ENCODE measurements around the gene TUBD1.

Gene TUBD1

DNA sequence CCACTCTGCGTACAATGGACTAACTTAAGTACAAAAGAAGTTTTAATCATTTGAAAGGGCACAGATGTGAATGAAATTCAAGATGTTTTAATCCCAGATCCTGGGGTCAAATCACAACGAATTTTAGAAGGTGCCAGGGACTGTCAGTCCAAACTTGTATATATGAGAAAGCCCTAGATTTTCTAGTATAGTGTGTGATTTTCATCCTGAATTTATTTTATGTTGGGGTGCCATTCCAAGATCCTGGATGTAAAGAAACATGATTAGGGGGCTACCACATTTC is 64.3 kb downstream of the TUBD1 start:
- no peaks in the 10 kb centered on the region for H3K36me3 Mint-ChIP-seq (ENCODE audit: low read depth)
- H3K27ac Mint-ChIP-seq, result peak overlapping the region; percentile 74 to 88 (median 86)
- no peak overlapping the region for H3K4me3 Mint-ChIP-seq
- H3K27me3 Mint-ChIP-seq (ENCODE audit: low read depth), result no peaks in the 10 kb centered on the region
- peaks cover 53% of the 10 kb centered on the region for H3K4me1 Mint-ChIP-seq
- TF ChIP-seq, protein P1, sequence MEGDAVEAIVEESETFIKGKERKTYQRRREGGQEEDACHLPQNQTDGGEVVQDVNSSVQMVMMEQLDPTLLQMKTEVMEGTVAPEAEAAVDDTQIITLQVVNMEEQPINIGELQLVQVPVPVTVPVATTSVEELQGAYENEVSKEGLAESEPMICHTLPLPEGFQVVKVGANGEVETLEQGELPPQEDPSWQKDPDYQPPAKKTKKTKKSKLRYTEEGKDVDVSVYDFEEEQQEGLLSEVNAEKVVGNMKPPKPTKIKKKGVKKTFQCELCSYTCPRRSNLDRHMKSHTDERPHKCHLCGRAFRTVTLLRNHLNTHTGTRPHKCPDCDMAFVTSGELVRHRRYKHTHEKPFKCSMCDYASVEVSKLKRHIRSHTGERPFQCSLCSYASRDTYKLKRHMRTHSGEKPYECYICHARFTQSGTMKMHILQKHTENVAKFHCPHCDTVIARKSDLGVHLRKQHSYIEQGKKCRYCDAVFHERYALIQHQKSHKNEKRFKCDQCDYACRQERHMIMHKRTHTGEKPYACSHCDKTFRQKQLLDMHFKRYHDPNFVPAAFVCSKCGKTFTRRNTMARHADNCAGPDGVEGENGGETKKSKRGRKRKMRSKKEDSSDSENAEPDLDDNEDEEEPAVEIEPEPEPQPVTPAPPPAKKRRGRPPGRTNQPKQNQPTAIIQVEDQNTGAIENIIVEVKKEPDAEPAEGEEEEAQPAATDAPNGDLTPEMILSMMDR (IDR thresholded peaks at IDR 0.05; ENCODE audit: unreplicated experiment in 3 of 3), result no peak
- H3K9me3 Mint-ChIP-seq, result no peaks in the 10 kb centered on the region

DNA sequence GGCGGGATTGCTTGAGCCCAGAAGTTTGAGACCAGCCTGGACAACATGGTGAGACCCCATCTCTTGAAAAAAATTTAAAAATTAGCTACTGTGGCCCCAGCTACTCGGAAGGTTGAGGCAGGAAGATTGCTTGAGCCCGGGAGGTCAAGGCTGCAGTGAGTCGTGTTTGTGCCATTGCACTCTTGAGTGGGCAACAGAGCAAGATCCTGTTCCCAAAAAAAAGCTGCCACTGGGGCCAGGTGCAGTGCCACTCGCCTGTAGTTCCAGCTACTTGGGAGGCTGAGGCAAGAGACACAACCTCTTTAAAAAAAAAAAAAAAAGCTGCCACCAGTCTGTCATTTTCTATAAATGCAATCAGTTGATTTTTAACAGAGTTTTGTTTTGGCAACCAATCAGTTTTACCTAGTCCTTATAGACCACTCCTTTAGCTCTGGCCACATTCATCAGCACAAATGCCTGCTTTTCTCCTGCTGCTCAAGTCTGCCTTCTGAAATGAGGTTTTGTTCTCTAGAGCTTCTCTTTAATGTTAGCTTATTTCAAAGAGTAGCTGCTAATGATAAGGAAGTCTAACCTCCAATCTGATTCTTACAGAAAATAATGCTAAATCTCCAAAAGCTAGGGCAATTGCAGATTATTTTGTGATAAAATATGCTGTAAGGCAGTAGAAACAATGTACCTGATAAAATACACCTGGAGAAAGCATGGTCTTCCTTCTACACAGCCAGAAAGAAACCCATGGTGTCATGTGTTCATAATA is 64.8 kb downstream of the TUBD1 start:
- Mint-ChIP-seq H3K36me3 (ENCODE audit: low read depth) (peaks cover 1% of the 10 kb centered on the region), H3K27me3 (ENCODE audit: low read depth) (no peaks in the 10 kb centered on the region), H3K9me3 (no peaks in the 10 kb centered on the region), H3K4me3 (no peak overlapping the region), H3K4me1 (peaks cover 48% of the 10 kb centered on the region), H3K27ac (peak overlapping the region; percentile 74 to 88 (median 86))
- TF ChIP-seq, protein P1 (IDR thresholded peaks at IDR 0.05; ENCODE audit: unreplicated experiment in 3 of 3), result no peak

GRCh38 chr17:59826706-59827453 is 65.9 kb downstream of the TUBD1 start:
- Mint-ChIP-seq H3K27me3 (ENCODE audit: low read depth) (no peaks in the 10 kb centered on the region), H3K4me3 (no peak overlapping the region), H3K4me1 (peaks cover 46% of the 10 kb centered on the region), H3K27ac (peak overlapping the region; percentile 11 to 58 (median 35)), H3K36me3 (ENCODE audit: low read depth) (peaks cover 7% of the 10 kb centered on the region), H3K9me3 (no peaks in the 10 kb centered on the region)
- TF ChIP-seq, protein P1 (IDR thresholded peaks at IDR 0.05; ENCODE audit: unreplicated experiment in 3 of 3), result no peak

DNA sequence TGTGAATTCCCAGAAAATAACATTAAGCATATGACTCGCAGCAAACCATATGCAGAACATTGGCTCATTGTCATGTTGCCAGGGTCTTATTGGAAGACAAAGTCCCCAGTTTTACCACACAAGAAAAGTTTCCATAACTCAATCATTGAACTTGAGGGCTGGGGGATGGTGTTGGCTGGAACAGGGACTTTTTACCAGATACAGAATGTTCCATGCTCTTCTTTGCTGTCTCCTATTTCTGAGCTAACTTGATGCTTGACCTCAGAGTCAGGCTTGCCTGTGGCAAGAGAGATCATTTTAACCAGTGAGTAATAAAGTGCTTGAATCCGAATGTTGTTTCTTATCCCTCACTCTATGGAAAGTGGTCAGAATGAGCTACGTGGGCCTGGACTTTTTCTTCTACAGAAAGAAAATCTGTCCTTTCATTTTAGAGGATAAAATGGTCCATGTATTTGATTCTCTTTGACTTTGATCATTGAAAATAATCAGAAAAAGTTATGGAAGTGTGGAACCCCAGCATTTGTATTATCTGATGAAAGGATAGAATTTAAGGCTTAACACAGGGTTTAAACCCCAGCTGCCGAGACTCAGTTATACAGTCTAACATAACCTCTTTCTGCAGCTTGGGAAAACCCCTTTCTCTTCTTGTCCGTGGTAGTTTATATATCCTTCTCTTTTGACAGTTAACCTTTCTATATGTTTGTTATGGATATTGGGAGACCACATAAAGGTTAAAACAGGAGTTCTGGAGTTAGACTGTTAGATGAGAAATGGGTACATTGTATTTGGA is 67.0 kb downstream of the TUBD1 start:
- Mint-ChIP-seq H3K36me3 (ENCODE audit: low read depth) (peaks cover 7% of the 10 kb centered on the region), H3K27me3 (ENCODE audit: low read depth) (no peaks in the 10 kb centered on the region), H3K9me3 (no peaks in the 10 kb centered on the region), H3K27ac (peak overlapping the region; percentile 35 to 58 (median 42)), H3K4me1 (peaks cover 41% of the 10 kb centered on the region), H3K4me3 (no peak overlapping the region)
- TF ChIP-seq, protein P1 (IDR thresholded peaks at IDR 0.05; ENCODE audit: unreplicated experiment in 3 of 3), result no peak

GRCh38 chr17:59815965-59816364 is 76.8 kb downstream of the TUBD1 start:
- peak overlapping the region in 1 of 3 experiments; percentile 15 for H3K27ac Mint-ChIP-seq

More at GRCh38 chr17:59815965-59816364, 76.8 kb downstream of the TUBD1 start:
- TF ChIP-seq, protein P1 (IDR thresholded peaks at IDR 0.05; ENCODE audit: unreplicated experiment in 3 of 3), result no peak
- H3K4me1 Mint-ChIP-seq, result no peaks in the 10 kb centered on the region
- no peaks in the 10 kb centered on the region for H3K27me3 Mint-ChIP-seq (ENCODE audit: low read depth)
- H3K36me3 Mint-ChIP-seq (ENCODE audit: low read depth), result peaks cover 31% of the 10 kb centered on the region
- H3K9me3 Mint-ChIP-seq, result no peaks in the 10 kb centered on the region
- no peak overlapping the region for H3K4me3 Mint-ChIP-seq
